Measurements from ENCODE around the gene BRAP.

The BRAP gene

GRCh38 chr12:111645433-111645832, 40.3 kb downstream of the BRAP start:
- H3K36me3 ChIP-seq (ENCODE audit: low read depth), result peaks cover 64% of the 10 kb centered on the region
- no peaks in the 10 kb centered on the region for H3K27me3 ChIP-seq (ENCODE audit: insufficient read depth, poor library complexity, severe bottlenecking)
- H3K4me3 ChIP-seq (ENCODE audit: severe bottlenecking), result no peak overlapping the region
- no peaks in the 10 kb centered on the region for H3K4me1 ChIP-seq (ENCODE audit: insufficient read depth, poor library complexity, severe bottlenecking)
- H3K27ac ChIP-seq (ENCODE audit: poor library complexity, severe bottlenecking), result no peak overlapping the region
- no peaks in the 10 kb centered on the region for H3K9me3 ChIP-seq (ENCODE audit: severe bottlenecking)
- no peak for TF ChIP-seq CTCF (IDR thresholded peaks at IDR 0.05; ENCODE audit: poor library complexity, severe bottlenecking)
- DNase-seq (ENCODE audit: low spot score) (no peak), ATAC-seq (ENCODE audit: low read depth) (no peak)

DNA sequence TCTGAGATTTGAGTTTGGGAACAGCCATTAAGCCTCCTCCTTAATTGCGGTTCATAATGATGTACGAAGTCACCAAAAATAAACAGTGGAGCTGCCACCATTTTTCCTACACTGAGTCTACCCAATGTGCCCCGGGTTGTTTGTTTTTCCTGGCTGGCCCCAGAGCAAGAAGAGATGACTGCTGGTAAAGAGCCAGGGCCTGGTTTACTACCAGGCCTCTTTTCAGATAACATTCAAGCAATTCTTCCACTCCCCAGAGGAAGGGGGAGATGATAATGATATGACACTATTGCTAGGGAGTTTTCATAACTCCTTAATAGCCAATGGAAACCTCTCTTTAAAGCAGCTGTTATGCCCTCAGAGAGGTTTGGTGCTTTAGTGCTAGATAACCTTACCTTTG, 42.3 kb downstream of the BRAP start:
- TF ChIP-seq CTCF (IDR thresholded peaks at IDR 0.05; ENCODE audit: poor library complexity, severe bottlenecking), result no peak
- Histone ChIP-seq H3K4me3 (ENCODE audit: severe bottlenecking) (no peak overlapping the region), H3K9me3 (ENCODE audit: severe bottlenecking) (no peaks in the 10 kb centered on the region), H3K4me1 (ENCODE audit: insufficient read depth, poor library complexity, severe bottlenecking) (no peaks in the 10 kb centered on the region), H3K27me3 (ENCODE audit: insufficient read depth, poor library complexity, severe bottlenecking) (no peaks in the 10 kb centered on the region), H3K27ac (ENCODE audit: poor library complexity, severe bottlenecking) (no peak overlapping the region), H3K36me3 (ENCODE audit: low read depth) (peaks cover 47% of the 10 kb centered on the region)
- ATAC-seq (ENCODE audit: low read depth) (no peak), DNase-seq (ENCODE audit: low spot score) (no peak)

GRCh38 chr12:111642681-111643426, 42.9 kb downstream of the BRAP start:
- DNase-seq (ENCODE audit: low spot score) (no peak), ATAC-seq (ENCODE audit: low read depth) (no peak)
- no peak overlapping the region for H3K4me3 ChIP-seq (ENCODE audit: severe bottlenecking)
- peaks cover 47% of the 10 kb centered on the region for H3K36me3 ChIP-seq (ENCODE audit: low read depth)
- no peak overlapping the region for H3K27ac ChIP-seq (ENCODE audit: poor library complexity, severe bottlenecking)
- H3K4me1 ChIP-seq (ENCODE audit: insufficient read depth, poor library complexity, severe bottlenecking), result no peaks in the 10 kb centered on the region
- H3K27me3 ChIP-seq (ENCODE audit: insufficient read depth, poor library complexity, severe bottlenecking), result no peaks in the 10 kb centered on the region
- H3K9me3 ChIP-seq (ENCODE audit: severe bottlenecking), result no peaks in the 10 kb centered on the region
- TF ChIP-seq CTCF (IDR thresholded peaks at IDR 0.05; ENCODE audit: poor library complexity, severe bottlenecking), result no peak

GRCh38 chr12:111640506-111640905, 45.2 kb downstream of the BRAP start:
- Histone ChIP-seq H3K36me3 (ENCODE audit: low read depth) (peaks cover 26% of the 10 kb centered on the region), H3K27ac (ENCODE audit: poor library complexity, severe bottlenecking) (no peak overlapping the region)
- no peak for TF ChIP-seq CTCF (IDR thresholded peaks at IDR 0.05; ENCODE audit: poor library complexity, severe bottlenecking)

GRCh38 chr12:111638556-111638955, 47.2 kb downstream of the BRAP start:
- Histone ChIP-seq H3K36me3 (ENCODE audit: low read depth) (peaks cover 14% of the 10 kb centered on the region), H3K27ac (ENCODE audit: poor library complexity, severe bottlenecking) (no peak overlapping the region), H3K4me3 (ENCODE audit: severe bottlenecking) (no peak overlapping the region), H3K27me3 (ENCODE audit: insufficient read depth, poor library complexity, severe bottlenecking) (no peaks in the 10 kb centered on the region), H3K9me3 (ENCODE audit: severe bottlenecking) (no peaks in the 10 kb centered on the region), H3K4me1 (ENCODE audit: insufficient read depth, poor library complexity, severe bottlenecking) (no peaks in the 10 kb centered on the region)
- no peak for ATAC-seq (ENCODE audit: low read depth)
- TF ChIP-seq CTCF (IDR thresholded peaks at IDR 0.05; ENCODE audit: poor library complexity, severe bottlenecking), result no peak
- no peak for DNase-seq (ENCODE audit: low spot score)

More at GRCh38 chr12:111640506-111640905, 45.2 kb downstream of the BRAP start:
- Histone ChIP-seq H3K27me3 (ENCODE audit: insufficient read depth, poor library complexity, severe bottlenecking) (no peaks in the 10 kb centered on the region), H3K4me1 (ENCODE audit: insufficient read depth, poor library complexity, severe bottlenecking) (no peaks in the 10 kb centered on the region), H3K4me3 (ENCODE audit: severe bottlenecking) (no peak overlapping the region), H3K9me3 (ENCODE audit: severe bottlenecking) (no peaks in the 10 kb centered on the region)
- DNase-seq (ENCODE audit: low spot score), result no peak
- ATAC-seq (ENCODE audit: low read depth), result no peak
